Activated CD4-positive, alpha-beta T cell treated with anti-CD3 and anti-CD28 coated beads, Interleukin-2, amount 50 U/mL, for 48 hours (primary cell): ENCODE results near the gene SPATS2L.
"Not testable (repeated sequence)": the region's sequence is repeated elsewhere in the genome, so short reads cannot be mapped to it uniquely, and the experiment has no call there.

Experiments
- DNase-seq, 2 experiments: peaks; one replicate each; pipeline ENCODE4 v3.0.0-alpha.2; 2020

The SPATS2L gene

GRCh38 chr2:200321780-200322534 lies 15.5 kb downstream of the SPATS2L start:
- no peak for DNase-seq

GRCh38 chr2:200322607-200323006 lies 16.1 kb downstream of the SPATS2L start:
- DNase-seq, result no peak

GRCh38 chr2:200324362-200324761 lies 17.9 kb downstream of the SPATS2L start:
- no peak for DNase-seq

GRCh38 chr2:200329384-200329783 lies 22.9 kb downstream of the SPATS2L start:
- no peak for DNase-seq

- DNase-seq, result no peak
Measured at GRCh38 chr2:200329798-200330197, 23.3 kb downstream of the SPATS2L start.

GRCh38 chr2:200330351-200331060 lies 24.0 kb downstream of the SPATS2L start:
- no peak for DNase-seq

GRCh38 chr2:200331061-200331400 lies 24.5 kb downstream of the SPATS2L start:
- DNase-seq, result no peak

- no peak for DNase-seq
Measured at GRCh38 chr2:200335657-200336056, 29.2 kb downstream of the SPATS2L start.

GRCh38 chr2:200336980-200337615 lies 30.6 kb downstream of the SPATS2L start:
- no peak for DNase-seq

- DNase-seq, result no peak
Measured at GRCh38 chr2:200337621-200338020, 31.1 kb downstream of the SPATS2L start.

GRCh38 chr2:200338692-200339091 lies 32.2 kb downstream of the SPATS2L start:
- DNase-seq, result no peak

- no peak for DNase-seq
Measured at GRCh38 chr2:200340508-200341224, 34.2 kb downstream of the SPATS2L start.

- no peak for DNase-seq
Measured at GRCh38 chr2:200341376-200341775, 34.9 kb downstream of the SPATS2L start.

GRCh38 chr2:200342235-200342634 lies 35.7 kb downstream of the SPATS2L start:
- no peak for DNase-seq

GRCh38 chr2:200342654-200343053 lies 36.2 kb downstream of the SPATS2L start:
- DNase-seq, result no peak

GRCh38 chr2:200344202-200344601 lies 37.7 kb downstream of the SPATS2L start:
- DNase-seq, result not testable (repeated sequence)

- no peak for DNase-seq
Measured at GRCh38 chr2:200345975-200346374, 39.5 kb downstream of the SPATS2L start.

- DNase-seq, result no peak
Measured at GRCh38 chr2:200347301-200347700, 40.8 kb downstream of the SPATS2L start.

GRCh38 chr2:200348897-200349563 lies 42.5 kb downstream of the SPATS2L start:
- no peak for DNase-seq

- DNase-seq, result no peak
Measured at GRCh38 chr2:200349868-200350267, 43.4 kb downstream of the SPATS2L start.

- DNase-seq, result no peak
Measured at GRCh38 chr2:200350850-200351285, 44.4 kb downstream of the SPATS2L start.

GRCh38 chr2:200351815-200352214 lies 45.3 kb downstream of the SPATS2L start:
- DNase-seq, result no peak

- no peak for DNase-seq
Measured at GRCh38 chr2:200352636-200353035, 46.1 kb downstream of the SPATS2L start.
